Measurements from ENCODE around the gene CYB561D1.

CYB561D1 gene

DNA sequence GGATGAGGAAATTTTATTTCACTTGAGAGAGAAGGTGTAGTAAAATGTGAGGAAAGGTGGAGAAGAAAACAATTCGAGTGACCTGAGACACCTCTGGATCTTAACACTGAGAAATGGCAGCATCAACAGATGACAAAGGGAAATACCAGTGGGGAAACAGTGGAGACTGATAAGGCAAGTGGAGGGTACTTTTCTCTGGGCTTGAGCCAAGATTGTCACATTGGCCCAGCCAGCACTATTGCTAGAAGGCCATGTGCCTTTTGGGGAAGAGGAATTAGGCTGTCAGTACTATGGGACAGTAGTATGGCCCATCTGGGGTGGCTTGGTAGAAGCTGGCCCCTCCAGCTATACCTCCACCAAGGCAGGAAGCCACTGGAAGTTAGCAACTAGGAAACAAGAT lies 19.2 kb upstream of the CYB561D1 start:
- FAIRE-seq = no peak
- TF ChIP-seq, protein P1, sequence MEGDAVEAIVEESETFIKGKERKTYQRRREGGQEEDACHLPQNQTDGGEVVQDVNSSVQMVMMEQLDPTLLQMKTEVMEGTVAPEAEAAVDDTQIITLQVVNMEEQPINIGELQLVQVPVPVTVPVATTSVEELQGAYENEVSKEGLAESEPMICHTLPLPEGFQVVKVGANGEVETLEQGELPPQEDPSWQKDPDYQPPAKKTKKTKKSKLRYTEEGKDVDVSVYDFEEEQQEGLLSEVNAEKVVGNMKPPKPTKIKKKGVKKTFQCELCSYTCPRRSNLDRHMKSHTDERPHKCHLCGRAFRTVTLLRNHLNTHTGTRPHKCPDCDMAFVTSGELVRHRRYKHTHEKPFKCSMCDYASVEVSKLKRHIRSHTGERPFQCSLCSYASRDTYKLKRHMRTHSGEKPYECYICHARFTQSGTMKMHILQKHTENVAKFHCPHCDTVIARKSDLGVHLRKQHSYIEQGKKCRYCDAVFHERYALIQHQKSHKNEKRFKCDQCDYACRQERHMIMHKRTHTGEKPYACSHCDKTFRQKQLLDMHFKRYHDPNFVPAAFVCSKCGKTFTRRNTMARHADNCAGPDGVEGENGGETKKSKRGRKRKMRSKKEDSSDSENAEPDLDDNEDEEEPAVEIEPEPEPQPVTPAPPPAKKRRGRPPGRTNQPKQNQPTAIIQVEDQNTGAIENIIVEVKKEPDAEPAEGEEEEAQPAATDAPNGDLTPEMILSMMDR (IDR thresholded peaks at IDR 0.05; ENCODE audit: insufficient read depth, missing control alignments) = no peak
- DNase-seq (ENCODE audit: insufficient read length, low spot score) = no peak

- no peak for FAIRE-seq
- TF ChIP-seq, protein P1 (IDR thresholded peaks at IDR 0.05; ENCODE audit: insufficient read depth, missing control alignments) = no peak
- no peak for DNase-seq (ENCODE audit: insufficient read length, low spot score)
Observed at GRCh38 chr1:109475261-109475660, 18.6 kb upstream of the CYB561D1 start.

GRCh38 chr1:109476825-109477224 lies 17.1 kb upstream of the CYB561D1 start:
- TF ChIP-seq, protein P1 (IDR thresholded peaks at IDR 0.05; ENCODE audit: insufficient read depth, missing control alignments) = no peak
- FAIRE-seq = no peak
- no peak for DNase-seq (ENCODE audit: insufficient read length, low spot score)

GRCh38 chr1:109477821-109478220 lies 16.1 kb upstream of the CYB561D1 start:
- DNase-seq (ENCODE audit: insufficient read length, low spot score) (no peak), FAIRE-seq (no peak)
- TF ChIP-seq, protein P1 (IDR thresholded peaks at IDR 0.05; ENCODE audit: insufficient read depth, missing control alignments) = no peak

DNA sequence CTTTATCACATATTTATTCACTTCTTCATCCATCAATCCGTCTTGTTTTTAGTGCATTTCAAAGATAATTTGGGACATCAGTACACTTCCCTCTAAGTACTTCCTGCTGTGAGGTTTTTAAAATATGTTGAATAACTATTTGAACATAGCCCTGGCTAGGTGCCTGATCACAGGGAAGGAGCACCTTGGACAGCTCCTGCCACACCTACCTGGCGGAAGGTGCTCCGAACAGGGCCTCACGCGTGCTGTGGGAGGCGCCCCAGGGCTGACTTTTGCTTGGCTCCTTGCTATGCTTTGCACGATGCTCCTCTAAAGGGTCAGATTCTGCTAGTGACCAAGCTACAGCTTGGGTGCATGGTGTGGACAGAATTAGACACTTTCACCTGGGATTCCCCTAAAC lies 15.1 kb upstream of the CYB561D1 start:
- TF ChIP-seq, protein P1 (IDR thresholded peaks at IDR 0.05; ENCODE audit: insufficient read depth, missing control alignments) = no peak
- FAIRE-seq (no peak), DNase-seq (ENCODE audit: insufficient read length, low spot score) (no peak)

GRCh38 chr1:109479311-109479710 lies 14.6 kb upstream of the CYB561D1 start:
- TF ChIP-seq, protein P1 (IDR thresholded peaks at IDR 0.05; ENCODE audit: insufficient read depth, missing control alignments) = no peak
- DNase-seq (ENCODE audit: insufficient read length, low spot score) (no peak), FAIRE-seq (no peak)

- no peak for FAIRE-seq
- TF ChIP-seq, protein P1 (IDR thresholded peaks at IDR 0.05; ENCODE audit: insufficient read depth, missing control alignments) = no peak
- DNase-seq (ENCODE audit: insufficient read length, low spot score) = no peak
Observed at GRCh38 chr1:109479901-109480300, 14.0 kb upstream of the CYB561D1 start.

Measured in D721Med (cell line).